Transverse colon (tissue), 3 donors: ENCODE results near the gene MYZAP.

Source experiments
- CTCF ChIP-seq, 5 experiments: fragments of 200-600 bp in 3 of 5; fragments of 450-650 bp in 2 of 5; sonication (generic) in 3 of 5; IDR thresholded peaks; 1 replicate in 2 of 5; 2 replicates in 3 of 5; pipeline ENCODE4 v1.5.1; 2016 to 2017; ENCODE audit warnings: antibody characterized with exemption in 5 of 5, inconsistent platforms in 3 of 5, mild to moderate bottlenecking in 2 of 5, moderate library complexity in 1 of 5
- POLR2A ChIP-seq: fragments of 450-650 bp; IDR thresholded peaks from one replicate; pipeline ENCODE4 v1.6.1; 2016; ENCODE audit warnings: antibody characterized with exemption, mild to moderate bottlenecking, moderate library complexity

GRCh38 chr15:57696146-57696545 lies 104.4 kb downstream of the MYZAP start:
- TF ChIP-seq CTCF (IDR thresholded peaks at IDR 0.05) (no peak), POLR2A (no peak)
